ENCODE measurements around the gene DGCR8. TPM values are rescaled to one million over a fixed set of nuclear protein-coding genes. Genes with fewer than 3 reads are reported as not detected.

The DGCR8 gene
- total and polyA plus RNA-seq, 4 donors, result 13.2 to 38.4 (median 26.2) TPM

- no peaks in the 10 kb centered on the region for H3K27me3 ChIP-seq (ENCODE audit: control insufficient read depth in 3 of 3, insufficient read depth in 3 of 3, low read length in 2 of 3)
- H3K9me3 ChIP-seq (ENCODE audit: control insufficient read depth in 4 of 4, insufficient read depth in 3 of 4, low read length in 3 of 4), result no peaks in the 10 kb centered on the region
- H3K9ac ChIP-seq (ENCODE audit: insufficient read depth in 1 of 2, low read length in 2 of 2), result no peak overlapping the region
- 94 to 95% methylated on average over 10 of the region's 10 CpGs for WGBS, 2 donors
- H3K4me3 ChIP-seq, result no peak overlapping the region
- no peak for DNase-seq
- peaks cover 7 to 73% (median 34%) of the 10 kb centered on the region in 4 donors for H3K36me3 ChIP-seq (ENCODE audit: control insufficient read depth in 4 of 4, insufficient read depth in 4 of 4, low read length in 4 of 4)
- no peak for ATAC-seq (ENCODE audit: insufficient read depth, low FRiP score)
- no peak for TF ChIP-seq CTCF (IDR thresholded peaks at IDR 0.05; ENCODE audit: control extremely low read depth, extremely low read depth)
- H3K27ac ChIP-seq (ENCODE audit: low read depth in 1 of 2, low read length in 1 of 2), result no peak overlapping the region
- no peaks in the 10 kb centered on the region for H3K4me1 ChIP-seq (ENCODE audit: control insufficient read depth in 5 of 5, insufficient read depth in 5 of 5, low read length in 5 of 5)
Measured at GRCh38 chr22:20106849-20107237, 26.8 kb downstream of the DGCR8 start.

- no peak overlapping the region for H3K4me3 ChIP-seq
- H3K9ac ChIP-seq (ENCODE audit: insufficient read depth in 1 of 2, low read length in 2 of 2), result no peak overlapping the region
- H3K4me1 ChIP-seq (ENCODE audit: control insufficient read depth in 5 of 5, insufficient read depth in 5 of 5, low read length in 5 of 5), result no peaks in the 10 kb centered on the region
- no peak for ATAC-seq (ENCODE audit: insufficient read depth, low FRiP score)
- H3K36me3 ChIP-seq (ENCODE audit: control insufficient read depth in 4 of 4, insufficient read depth in 4 of 4, low read length in 4 of 4), result peaks cover 7 to 73% (median 34%) of the 10 kb centered on the region in 4 donors
- no peak for DNase-seq
- H3K9me3 ChIP-seq (ENCODE audit: control insufficient read depth in 4 of 4, insufficient read depth in 3 of 4, low read length in 3 of 4), result no peaks in the 10 kb centered on the region
- no peak overlapping the region for H3K27ac ChIP-seq (ENCODE audit: low read depth in 1 of 2, low read length in 1 of 2)
- no peaks in the 10 kb centered on the region for H3K27me3 ChIP-seq (ENCODE audit: control insufficient read depth in 3 of 3, insufficient read depth in 3 of 3, low read length in 2 of 3)
- TF ChIP-seq CTCF (IDR thresholded peaks at IDR 0.05; ENCODE audit: control extremely low read depth, extremely low read depth), result no peak
- WGBS, 2 donors, result 94 to 100% methylated on average over 7 of the region's 7 CpGs
Measured at GRCh38 chr22:20107471-20107901, 27.4 kb downstream of the DGCR8 start.

- no peaks in the 10 kb centered on the region for H3K9me3 ChIP-seq (ENCODE audit: control insufficient read depth in 4 of 4, insufficient read depth in 3 of 4, low read length in 3 of 4)
- H3K4me1 ChIP-seq (ENCODE audit: control insufficient read depth in 5 of 5, insufficient read depth in 5 of 5, low read length in 5 of 5), result no peaks in the 10 kb centered on the region
- H3K36me3 ChIP-seq (ENCODE audit: control insufficient read depth in 4 of 4, insufficient read depth in 4 of 4, low read length in 4 of 4), result peaks cover 7 to 80% (median 34%) of the 10 kb centered on the region in 4 donors
- TF ChIP-seq CTCF (IDR thresholded peaks at IDR 0.05; ENCODE audit: control extremely low read depth, extremely low read depth), result no peak
- ATAC-seq (ENCODE audit: insufficient read depth, low FRiP score) (no peak), DNase-seq (no peak)
- no peaks in the 10 kb centered on the region for H3K27me3 ChIP-seq (ENCODE audit: control insufficient read depth in 3 of 3, insufficient read depth in 3 of 3, low read length in 2 of 3)
- H3K27ac ChIP-seq (ENCODE audit: low read depth in 1 of 2, low read length in 1 of 2), result no peak overlapping the region
- no peak overlapping the region for H3K4me3 ChIP-seq
- no peak overlapping the region for H3K9ac ChIP-seq (ENCODE audit: insufficient read depth in 1 of 2, low read length in 2 of 2)
- WGBS, 2 donors, result 85 to 93% methylated on average over 13 of the region's 13 CpGs
Measured at GRCh38 chr22:20107951-20108756, 28.1 kb downstream of the DGCR8 start.

All from lung (tissue), 12 donors.